GM19455 (cell line): ENCODE results near the gene CPSF4L.

ENCODE experiments used
- ATAC-seq: cut with Tn5 transposase; IDR thresholded peaks from one replicate; pipeline ENCODE4 v1.9.1; 2021; ENCODE audit not compliant: unreplicated experiment

The CPSF4L gene

DNA sequence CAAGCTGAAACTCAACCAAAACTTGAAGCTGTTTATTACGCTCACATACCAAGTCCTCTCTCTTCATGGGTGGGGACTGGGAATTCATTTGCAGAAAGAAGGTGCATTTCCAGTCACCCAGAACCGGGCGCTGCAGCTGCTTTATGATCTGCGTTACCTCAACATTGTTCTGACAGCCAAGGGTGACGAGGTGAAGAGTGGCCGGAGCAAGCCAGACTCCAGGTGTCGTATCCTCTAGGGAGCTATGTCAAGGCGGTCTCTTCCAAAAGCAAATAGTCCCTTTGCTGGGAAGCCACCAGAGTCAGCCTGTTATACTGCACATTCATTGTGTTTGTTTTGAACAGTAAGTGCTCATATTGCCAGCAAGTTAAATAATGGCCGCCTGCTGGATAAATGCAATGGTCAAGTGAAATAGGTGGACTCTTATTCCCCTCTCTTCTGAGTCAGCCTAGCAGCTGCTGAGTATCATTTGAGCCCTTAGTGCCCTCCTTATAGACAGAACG, 56.2 kb downstream of the CPSF4L start:
- ATAC-seq, result no peak

DNA sequence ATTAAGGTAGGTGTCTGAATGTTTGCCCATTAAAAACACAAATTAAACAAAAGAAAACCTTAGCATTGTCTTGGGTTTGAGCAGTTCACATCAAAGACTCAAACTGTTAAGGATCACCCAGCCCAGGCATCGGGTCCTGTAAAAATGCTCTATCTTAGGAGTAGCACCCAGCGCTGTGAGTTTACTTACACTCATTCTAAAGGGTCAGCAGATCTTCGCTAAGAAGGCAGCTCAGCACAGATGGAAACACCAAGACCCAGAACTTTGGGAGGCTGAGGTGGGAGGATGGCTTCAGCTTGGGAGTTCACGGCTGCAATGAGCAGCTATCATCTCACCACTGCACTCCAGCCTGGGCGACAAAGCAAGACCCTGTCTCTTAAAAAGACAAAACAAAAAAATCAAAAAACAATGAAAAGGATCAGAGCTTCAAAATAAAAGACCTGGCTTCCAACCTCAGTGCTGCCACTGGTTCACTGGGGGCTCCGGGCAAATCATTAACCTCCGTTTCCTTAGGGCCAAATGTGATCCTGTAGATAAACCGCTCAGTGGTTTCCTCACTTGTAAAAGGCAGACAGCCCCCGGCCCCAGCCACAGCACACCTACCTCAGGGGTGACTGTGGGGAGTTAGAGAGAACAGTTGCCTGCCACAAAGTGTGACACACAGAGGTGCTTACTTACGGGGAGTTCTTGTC, 57.7 kb downstream of the CPSF4L start:
- no peak for ATAC-seq

DNA sequence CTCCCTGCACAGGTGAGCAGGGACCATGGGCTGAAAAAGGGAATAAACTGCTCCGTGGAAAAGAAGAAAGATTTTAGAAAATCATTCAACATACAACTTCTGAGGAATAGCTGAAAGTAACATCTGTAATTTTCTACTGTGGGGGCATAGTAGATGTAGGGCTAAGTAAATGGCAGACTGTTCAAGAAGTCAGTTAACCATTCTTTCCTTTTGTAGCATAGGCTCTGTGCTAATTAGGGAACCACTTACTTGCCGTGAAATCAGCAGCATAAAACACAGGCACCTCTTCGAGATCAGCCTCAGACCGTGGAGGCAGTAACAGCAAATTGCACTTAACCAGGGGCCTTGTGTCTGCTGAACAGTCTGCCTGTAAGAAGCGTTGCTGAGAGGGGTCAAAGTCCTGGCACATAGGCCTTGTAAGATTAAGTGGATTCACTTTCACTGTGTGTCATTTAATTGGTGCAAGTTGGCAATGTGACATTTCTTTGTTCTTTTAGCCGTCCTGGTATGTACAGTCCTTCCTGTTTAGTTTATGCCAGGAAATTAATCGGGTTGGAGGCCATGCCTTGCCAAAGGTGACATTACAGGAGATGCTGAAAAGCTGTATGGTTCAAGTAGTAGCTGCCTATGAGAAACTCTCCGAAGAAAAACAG, 58.4 kb downstream of the CPSF4L start:
- no peak for ATAC-seq

DNA sequence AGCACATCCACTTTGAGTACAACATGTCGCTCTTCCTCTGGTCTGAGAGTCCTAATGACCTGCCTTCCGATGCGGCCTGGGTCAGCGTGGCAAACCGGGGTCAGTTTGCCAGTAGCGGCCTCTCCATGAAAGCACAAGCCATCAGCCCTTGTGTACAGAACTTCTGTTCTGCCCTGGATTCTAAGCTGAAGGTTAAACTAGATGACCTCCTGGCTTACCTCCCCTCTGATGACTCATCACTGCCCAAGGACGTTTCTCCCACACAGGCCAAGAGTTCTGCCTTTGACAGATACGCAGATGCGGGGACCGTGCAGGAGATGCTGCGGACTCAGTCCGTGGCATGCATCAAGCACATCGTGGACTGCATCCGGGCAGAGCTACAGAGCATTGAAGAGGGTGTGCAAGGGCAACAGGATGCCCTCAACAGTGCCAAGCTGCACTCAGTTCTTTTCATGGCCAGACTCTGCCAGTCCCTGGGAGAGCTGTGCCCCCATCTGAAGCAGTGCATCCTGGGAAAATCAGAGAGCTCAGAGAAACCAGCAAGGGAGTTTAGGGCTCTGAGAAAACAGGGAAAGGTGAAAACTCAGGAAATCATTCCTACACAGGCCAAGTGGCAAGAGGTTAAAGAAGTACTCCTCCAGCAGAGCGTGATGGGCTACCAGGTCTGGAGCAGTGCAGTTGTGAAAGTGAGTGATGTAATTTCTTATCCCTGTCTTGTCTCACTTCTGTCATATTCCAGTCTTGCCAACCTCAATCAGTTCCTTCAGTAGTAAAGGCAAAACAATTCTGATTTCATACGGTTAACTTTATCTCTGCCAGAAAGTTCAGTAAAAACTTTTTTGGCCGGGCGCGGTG, 60.2 kb downstream of the CPSF4L start:
- no peak for ATAC-seq

DNA sequence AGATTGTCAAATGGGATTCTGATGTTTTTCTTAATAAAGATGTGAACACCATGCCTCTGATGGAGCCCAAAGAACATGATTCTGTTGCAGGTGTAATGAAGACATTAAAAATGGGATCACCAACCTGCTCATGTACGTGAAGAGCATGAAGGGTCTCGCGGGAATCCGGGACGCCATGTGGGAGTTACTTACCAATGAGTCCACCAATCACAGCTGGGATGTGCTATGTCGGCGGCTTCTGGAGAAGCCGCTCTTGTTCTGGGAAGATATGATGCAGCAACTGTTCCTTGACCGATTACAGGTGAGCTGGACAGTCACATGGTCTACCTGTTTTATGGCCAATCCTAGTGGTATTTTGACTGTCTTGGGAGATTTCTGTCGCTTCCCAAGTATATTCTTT, 61.2 kb downstream of the CPSF4L start:
- ATAC-seq, result no peak

DNA sequence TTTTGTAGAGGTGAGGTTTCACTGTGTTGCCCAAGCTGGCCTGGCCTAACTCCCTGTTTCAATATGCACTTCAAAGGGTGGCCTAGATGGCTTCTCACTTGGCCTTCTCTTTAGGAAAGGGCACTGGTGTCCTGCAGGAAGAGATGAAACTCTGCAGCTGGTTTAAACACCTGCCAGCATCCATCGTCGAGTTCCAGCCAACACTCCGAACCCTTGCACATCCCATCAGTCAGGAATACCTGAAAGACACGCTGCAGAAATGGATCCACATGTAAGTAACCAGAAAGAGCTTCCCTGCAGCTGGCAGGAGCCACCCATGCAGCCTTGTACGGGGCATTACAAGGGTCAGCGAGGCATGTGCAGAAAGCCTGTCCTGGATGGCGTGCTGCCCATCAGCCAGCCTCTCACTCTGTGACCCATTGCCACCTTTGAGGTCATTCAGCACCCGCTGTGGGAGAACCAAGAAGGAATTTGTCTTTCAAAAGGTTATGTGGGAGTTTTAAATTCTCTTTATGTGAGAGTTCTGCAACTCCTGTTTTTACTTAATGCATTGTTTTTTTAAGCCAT, 61.8 kb downstream of the CPSF4L start:
- ATAC-seq, result no peak

DNA sequence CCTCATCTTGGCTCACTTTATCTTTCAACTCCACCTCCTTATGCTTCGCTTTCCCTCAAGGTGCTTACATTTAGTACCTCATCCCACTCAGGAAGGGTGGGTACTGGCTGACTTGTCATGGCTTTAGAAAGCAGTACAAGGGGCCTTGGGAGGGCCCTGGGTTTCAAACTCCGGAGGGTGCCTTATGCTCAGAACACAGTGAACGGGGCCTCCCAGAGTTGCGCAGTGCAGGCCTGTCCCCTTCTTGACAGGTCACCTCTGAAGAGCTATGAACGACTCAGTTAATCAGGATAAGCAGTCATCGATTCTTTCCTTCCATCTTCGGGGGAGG, 62.8 kb downstream of the CPSF4L start:
- ATAC-seq, result no peak
